ENCODE data around the gene GRID2.

DNA sequence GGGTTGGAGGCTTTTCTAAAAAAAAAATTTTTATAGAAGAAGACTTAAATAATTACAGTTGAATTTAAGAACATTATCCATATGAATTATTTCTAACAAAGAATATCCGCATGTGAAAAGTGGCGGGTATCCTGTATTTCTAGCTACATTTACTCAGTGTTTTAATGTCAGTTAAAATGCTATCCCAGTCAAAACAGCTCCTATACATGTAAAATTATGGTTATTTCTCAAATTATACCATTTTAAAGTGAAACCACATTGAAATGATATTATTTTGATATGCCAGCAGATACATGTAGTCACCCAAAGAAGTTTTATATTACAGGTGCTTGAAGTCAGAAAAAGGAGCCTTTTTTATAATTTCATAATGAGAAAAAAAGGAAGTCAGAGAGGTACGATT, 1356.3 kb downstream of the GRID2 start:
- TF ChIP-seq, protein P1, sequence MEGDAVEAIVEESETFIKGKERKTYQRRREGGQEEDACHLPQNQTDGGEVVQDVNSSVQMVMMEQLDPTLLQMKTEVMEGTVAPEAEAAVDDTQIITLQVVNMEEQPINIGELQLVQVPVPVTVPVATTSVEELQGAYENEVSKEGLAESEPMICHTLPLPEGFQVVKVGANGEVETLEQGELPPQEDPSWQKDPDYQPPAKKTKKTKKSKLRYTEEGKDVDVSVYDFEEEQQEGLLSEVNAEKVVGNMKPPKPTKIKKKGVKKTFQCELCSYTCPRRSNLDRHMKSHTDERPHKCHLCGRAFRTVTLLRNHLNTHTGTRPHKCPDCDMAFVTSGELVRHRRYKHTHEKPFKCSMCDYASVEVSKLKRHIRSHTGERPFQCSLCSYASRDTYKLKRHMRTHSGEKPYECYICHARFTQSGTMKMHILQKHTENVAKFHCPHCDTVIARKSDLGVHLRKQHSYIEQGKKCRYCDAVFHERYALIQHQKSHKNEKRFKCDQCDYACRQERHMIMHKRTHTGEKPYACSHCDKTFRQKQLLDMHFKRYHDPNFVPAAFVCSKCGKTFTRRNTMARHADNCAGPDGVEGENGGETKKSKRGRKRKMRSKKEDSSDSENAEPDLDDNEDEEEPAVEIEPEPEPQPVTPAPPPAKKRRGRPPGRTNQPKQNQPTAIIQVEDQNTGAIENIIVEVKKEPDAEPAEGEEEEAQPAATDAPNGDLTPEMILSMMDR (IDR thresholded peaks at IDR 0.05) = no peak
- TF ChIP-seq POLR2A (IDR thresholded peaks at IDR 0.05) = no peak
